WERI-Rb-1 (cell line): Measurements from ENCODE around the gene PLXNB2.

Source experiments
- DNase-seq: peaks from one replicate; pipeline ENCODE4 v3.0.0-alpha.2; 2020
- H3K27ac ChIP-seq: fragments of 250-450 bp; sonication (Bioruptor Pico); 2 replicates; pipeline ENCODE4 v1.5.1; 2020; ENCODE audit warnings: mild to moderate bottlenecking, moderate library complexity
- H3K27me3 ChIP-seq: fragments of 250-450 bp; sonication (Bioruptor Pico); 2 replicates; pipeline ENCODE4 v1.5.1; 2021; ENCODE audit warnings: mild to moderate bottlenecking, low read depth, moderate library complexity; ENCODE audit not compliant: insufficient read depth, severe bottlenecking
- H3K36me3 ChIP-seq: fragments of 250-450 bp; sonication (Bioruptor Pico); 2 replicates; pipeline ENCODE4 v1.5.1; 2020; ENCODE audit warnings: mild to moderate bottlenecking, moderate library complexity
- H3K4me3 ChIP-seq: 2 replicates; pipeline ENCODE4 v1.5.1; 2011; ENCODE audit warnings: low read depth, mild to moderate bottlenecking, control low read depth, low read length
- H3K9me3 ChIP-seq: fragments of 250-450 bp; sonication (Bioruptor Pico); 2 replicates; pipeline ENCODE4 v1.5.1; 2021; ENCODE audit warnings: mild to moderate bottlenecking, moderate library complexity; ENCODE audit not compliant: severe bottlenecking
- CTCF ChIP-seq: IDR thresholded peaks from 2 replicates; pipeline ENCODE4 v1.5.1; 2011; ENCODE audit warnings: low read depth, mild to moderate bottlenecking, control low read depth, inconsistent platforms, low read length

Gene PLXNB2

GRCh38 chr22:50269970-50270665 is 37.3 kb downstream of the PLXNB2 start, which contains the start of gene MAPK11:
MAPK11 (minus strand) TSS chr22:50270380; CDS start chr22:50270292, 88 bp downstream.
- no peak for TF ChIP-seq CTCF
- Histone ChIP-seq H3K9me3 (no peaks in the 10 kb centered on the region), H3K27ac (peak within 1 kb of the TSS; percentile 87), H3K36me3 (peaks cover 20% of the 10 kb centered on the region), H3K4me3 (peak within 1 kb of the TSS; percentile 91), H3K27me3 (no peaks in the 10 kb centered on the region)
- peak; percentile 79 for DNase-seq

- H3K9me3 ChIP-seq, result no peaks in the 10 kb centered on the region
- peaks cover 22% of the 10 kb centered on the region for H3K36me3 ChIP-seq
- no peak for DNase-seq
- H3K4me3 ChIP-seq, result peak overlapping the region; percentile 64
- peak overlapping the region; percentile 87 for H3K27ac ChIP-seq
- no peak for TF ChIP-seq CTCF
- no peaks in the 10 kb centered on the region for H3K27me3 ChIP-seq
Measured at GRCh38 chr22:50269573-50269969, 37.9 kb downstream of the PLXNB2 start.

GRCh38 chr22:50268655-50269113 is 38.8 kb downstream of the PLXNB2 start:
- Histone ChIP-seq H3K4me3 (no peak overlapping the region), H3K36me3 (peaks cover 22% of the 10 kb centered on the region), H3K27ac (no peak overlapping the region), H3K27me3 (no peaks in the 10 kb centered on the region), H3K9me3 (no peaks in the 10 kb centered on the region)
- DNase-seq, result no peak
- TF ChIP-seq CTCF, result no peak

- Histone ChIP-seq H3K27ac (no peak overlapping the region), H3K36me3 (peaks cover 22% of the 10 kb centered on the region), H3K9me3 (no peaks in the 10 kb centered on the region), H3K4me3 (no peak overlapping the region), H3K27me3 (no peaks in the 10 kb centered on the region)
- TF ChIP-seq CTCF, result no peak
- no peak for DNase-seq
Measured at GRCh38 chr22:50267591-50268390, 39.7 kb downstream of the PLXNB2 start.

- no peak overlapping the region for H3K27ac ChIP-seq
- TF ChIP-seq CTCF, result no peak
- peaks cover 22% of the 10 kb centered on the region for H3K36me3 ChIP-seq
- no peak overlapping the region for H3K4me3 ChIP-seq
- DNase-seq, result no peak
- H3K27me3 ChIP-seq, result no peaks in the 10 kb centered on the region
- H3K9me3 ChIP-seq, result no peaks in the 10 kb centered on the region
Measured at GRCh38 chr22:50266994-50267393, 40.5 kb downstream of the PLXNB2 start.
